ENCODE data around the gene CORT. TPM values are rescaled to one million over a fixed set of nuclear protein-coding genes. Genes with fewer than 3 reads are reported as not detected.

Gene CORT
- total RNA-seq, 4 donors from 2014 or later = not detected

- intact Hi-C loops (cut with DNase I; ENCODE audit: low total_unique reads) = no loop called here
- DNase-seq (ENCODE audit: low spot score in 2 of 2) = no peak
- no peak for TF ChIP-seq CTCF (IDR thresholded peaks at IDR 0.05)
- no peak for TF ChIP-seq POLR2A (IDR thresholded peaks at IDR 0.05)
- WGBS, 2 donors = 66 to 73% methylated on average over 7 of the region's 7 CpGs
- no peak overlapping the region for H3K4me3 ChIP-seq (ENCODE audit: low read depth, poor library complexity, severe bottlenecking)
Observed at GRCh38 chr1:10444795-10445397, 4.9 kb upstream of the CORT start.

- intact Hi-C loops (cut with DNase I; ENCODE audit: low total_unique reads) = no loop called here
- no peak for DNase-seq (ENCODE audit: low spot score in 2 of 2)
- 97% methylated on average over 7 of the region's 7 CpGs for WGBS, 2 donors
- no peak overlapping the region for H3K4me3 ChIP-seq (ENCODE audit: low read depth, poor library complexity, severe bottlenecking)
- TF ChIP-seq POLR2A (IDR thresholded peaks at IDR 0.05) (no peak), CTCF (IDR thresholded peaks at IDR 0.05) (no peak)
Observed at GRCh38 chr1:10446790-10447422, 2.9 kb upstream of the CORT start.

GRCh38 chr1:10450156-10450814 lies 454 bp downstream of the CORT start:
- TF ChIP-seq CTCF (IDR thresholded peaks at IDR 0.05) (no peak), POLR2A (IDR thresholded peaks at IDR 0.05) (no peak)
- H3K4me3 ChIP-seq (ENCODE audit: low read depth, poor library complexity, severe bottlenecking) = no peak overlapping the region
- no peak for DNase-seq (ENCODE audit: low spot score in 2 of 2)
- intact Hi-C loops (cut with DNase I; ENCODE audit: low total_unique reads) = no loop called here
- WGBS, 2 donors = 81 to 84% methylated on average over 18 to 21 of the region's 21 CpGs

GRCh38 chr1:10450836-10451235 lies 1.0 kb downstream of the CORT start:
- intact Hi-C loops (cut with DNase I; ENCODE audit: low total_unique reads) = no loop called here
- H3K4me3 ChIP-seq (ENCODE audit: low read depth, poor library complexity, severe bottlenecking) = no peak overlapping the region
- TF ChIP-seq POLR2A (IDR thresholded peaks at IDR 0.05) (no peak), CTCF (IDR thresholded peaks at IDR 0.05) (no peak)
- no peak for DNase-seq (ENCODE audit: low spot score in 2 of 2)
- whole genome bisulfite sequencing, 2 donors = 21 to 27% methylated on average over 6 of the region's 6 CpGs

GRCh38 chr1:10451287-10451686 lies 1.5 kb downstream of the CORT start:
- H3K4me3 ChIP-seq (ENCODE audit: low read depth, poor library complexity, severe bottlenecking) = no peak overlapping the region
- 3 to 7% methylated on average over 10 of the region's 10 CpGs for WGBS, 2 donors

More at GRCh38 chr1:10451287-10451686, 1.5 kb downstream of the CORT start:
- TF ChIP-seq POLR2A (IDR thresholded peaks at IDR 0.05) = no peak
- no peak for TF ChIP-seq CTCF (IDR thresholded peaks at IDR 0.05)
- DNase-seq (ENCODE audit: low spot score in 2 of 2) = no peak
- intact Hi-C loops (cut with DNase I; ENCODE audit: low total_unique reads) = no loop called here
